GM12801 (cell line): ENCODE data around the gene OR14C36.

Experiments used
- CTCF ChIP-seq: IDR thresholded peaks from one replicate; pipeline ENCODE4 v1.5.1; 2011; ENCODE audit warnings: control low read depth; ENCODE audit not compliant: insufficient read length; ENCODE audit errors: extremely low read depth

Gene OR14C36

GRCh38 chr1:248388426-248388825, 39.9 kb downstream of the OR14C36 start:
- TF ChIP-seq CTCF, result no peak

GRCh38 chr1:248393050-248393449, 44.5 kb downstream of the OR14C36 start:
- TF ChIP-seq CTCF, result no peak
